Endothelial cell of umbilical vein (primary cell): ENCODE measurements around the gene CCDC186. TPM values are rescaled to one million over a fixed set of nuclear protein-coding genes. Genes with fewer than 3 reads are reported as not detected.

Source experiments
- BruUV-seq: library from RNA; stranded (reverse); fragments of 400-500 nt; replicated peaks from 2 replicates; lab custom pipeline; 2021; lab: Mats Ljungman, UMichigan
- CTCF ChIA-PET: fragments of 300-600, 350-600 bp; sonication (Branson Sonifier 250); formaldehyde crosslinking; loops from one replicate; lab custom pipeline; 2021; ENCODE audit warnings: antibody characterized with exemption, inconsistent platforms; lab: Charles Lee
- POLR2A ChIA-PET: fragments of 300-600, 350-600 bp; sonication (Branson Sonifier 250); formaldehyde crosslinking; loops from one replicate; lab custom pipeline; 2021; ENCODE audit warnings: antibody characterized with exemption, inconsistent platforms; lab: Charles Lee
- DNase-seq: peaks from one replicate; pipeline ENCODE4 v3.0.0-alpha.2; 2011; ENCODE audit warnings: low read depth, low spot score
- FAIRE-seq: peaks from 2 replicates; lab custom pipeline; 2011; peaks lifted over from hg19 to GRCh38; lab: Jason Lieb, UNC
- H2AFZ ChIP-seq: 2 replicates; pipeline ENCODE4 v1.6.0; 2012; ENCODE audit warnings: low read depth, low read length, control low read depth, inconsistent platforms
- H3K27ac ChIP-seq: 2 replicates; pipeline ENCODE4 v1.5.1; 2011; ENCODE audit warnings: low read depth, mild to moderate bottlenecking, control low read depth, low read length, moderate library complexity; ENCODE audit not compliant: insufficient read depth
- H3K27me3 ChIP-seq, 2 experiments: 2 replicates each; pipeline versions ENCODE4 v1.6.0 to v1.6.1; 2011; ENCODE audit warnings: low read length in 2 of 2, mixed read lengths in 1 of 2; ENCODE audit not compliant: control insufficient read depth in 2 of 2, insufficient read depth in 2 of 2
- H3K36me3 ChIP-seq, 2 experiments: 2 replicates in 1 of 2; 3 replicates in 1 of 2; pipeline ENCODE4 v1.5.1; 2011; ENCODE audit warnings: low read length in 2 of 2, mild to moderate bottlenecking in 1 of 2, moderate library complexity in 1 of 2; ENCODE audit not compliant: control insufficient read depth in 2 of 2, insufficient read depth in 2 of 2; ENCODE audit errors: extremely low read depth in 1 of 2
- H3K4me1 ChIP-seq: 3 replicates; pipeline ENCODE4 v1.5.1; 2011; ENCODE audit warnings: mild to moderate bottlenecking, low read length; ENCODE audit not compliant: control insufficient read depth, insufficient read depth; ENCODE audit errors: extremely low read depth
- H3K4me2 ChIP-seq: 2 replicates; pipeline ENCODE4 v1.6.1; 2011; ENCODE audit warnings: low read length, control low read depth, mixed read lengths; ENCODE audit not compliant: insufficient read depth
- H3K4me3 ChIP-seq, 3 experiments: fragments of 200-600 bp in 1 of 3; sonication (generic), shearing (Covaris generic) in 1 of 3; replicated peaks in 1 of 3; 2 replicates each; pipeline ENCODE4 v1.5.1; 2011 to 2016; ENCODE audit warnings: control low read depth in 3 of 3, low read length in 3 of 3, mild to moderate bottlenecking in 2 of 3, inconsistent platforms in 1 of 3, low read depth in 1 of 3, moderate library complexity in 1 of 3; ENCODE audit not compliant: insufficient read depth in 1 of 3
- H3K79me2 ChIP-seq: 2 replicates; pipeline ENCODE4 v1.6.0; 2012; ENCODE audit warnings: low read length, inconsistent platforms; ENCODE audit not compliant: control insufficient read depth, insufficient read depth
- H3K9ac ChIP-seq: replicated peaks from 2 replicates; pipeline ENCODE3; 2011; ENCODE audit warnings: low read length, control low read depth; ENCODE audit not compliant: insufficient read depth; ENCODE audit errors: extremely low read depth
- H3K9me1 ChIP-seq: replicated peaks from 3 replicates; pipeline ENCODE4 v1.6.0; 2011; ENCODE audit warnings: mild to moderate bottlenecking, low read length; ENCODE audit not compliant: control insufficient read depth, insufficient read depth; ENCODE audit errors: extremely low read depth
- H3K9me3 ChIP-seq: replicated peaks from 2 replicates; pipeline ENCODE4 v1.5.1; 2012; ENCODE audit warnings: low read length, inconsistent platforms; ENCODE audit not compliant: control insufficient read depth, insufficient read depth
- H4K20me1 ChIP-seq: replicated peaks from 2 replicates; pipeline ENCODE3; 2011; ENCODE audit warnings: mild to moderate bottlenecking, low read length; ENCODE audit not compliant: control insufficient read depth, insufficient read depth; ENCODE audit errors: extremely low read depth
- EZH2 ChIP-seq: IDR thresholded peaks from 2 replicates; pipeline ENCODE4 v1.6.1; 2012; ENCODE audit warnings: borderline replicate concordance, low read depth, mild to moderate bottlenecking, moderate library complexity, low read length, inconsistent platforms; ENCODE audit not compliant: severe bottlenecking
- FOS ChIP-seq: IDR thresholded peaks from 2 replicates; pipeline ENCODE4 v1.6.1; 2011; ENCODE audit warnings: mild to moderate bottlenecking, low read length, moderate library complexity, borderline replicate concordance; ENCODE audit not compliant: insufficient read depth
- GATA2 ChIP-seq: IDR thresholded peaks from 2 replicates; pipeline ENCODE4 v1.7.0; 2011; ENCODE audit warnings: low read depth, mild to moderate bottlenecking, moderate library complexity, mixed read lengths, low read length; ENCODE audit not compliant: insufficient read length, insufficient read depth
- JUN ChIP-seq: IDR thresholded peaks from 2 replicates; pipeline ENCODE4 v1.6.1; 2011; ENCODE audit warnings: borderline replicate concordance, low read depth; ENCODE audit not compliant: insufficient read length, insufficient read depth
- MAX ChIP-seq: IDR thresholded peaks from 2 replicates; pipeline ENCODE4 v1.6.1; 2011; ENCODE audit not compliant: insufficient read depth, insufficient read length
- MYC ChIP-seq: IDR thresholded peaks from one replicate; pipeline ENCODE4 v1.6.1; 2011; ENCODE audit warnings: mild to moderate bottlenecking, low read depth, low read length
- POLR2A ChIP-seq: IDR thresholded peaks from 2 replicates; pipeline ENCODE4 v1.6.1; 2012; ENCODE audit warnings: low read depth, mild to moderate bottlenecking, control low read depth, low read length
- POLR2AphosphoS5 ChIP-seq: IDR thresholded peaks from 2 replicates; pipeline ENCODE4 v1.6.1; 2012; ENCODE audit warnings: low read depth, mild to moderate bottlenecking, control low read depth, low read length, moderate library complexity; ENCODE audit not compliant: insufficient read depth
- dilution Hi-C: fragments of 300-500 bp; cut with MboI; formaldehyde crosslinking; loops from one replicate; pipeline ENCODE4 v1.15.0; 2019; ENCODE audit warnings: low sequenced_read_pairs; ENCODE audit not compliant: extremely low pct_ligation_motif_present
- intact Hi-C: fragments of 100-400 bp; cut with micrococcal nuclease; formaldehyde crosslinking; loops from one replicate; pipeline ENCODE4 v1.10.0; 2022
- polyA plus RNA-seq, 4 experiments: library from polyadenylated mRNA; depleted of rRNA in 3 of 4; stranded (reverse) in 3 of 4; unstranded in 1 of 4; fragments of >200 nt; gene quantifications; 2 replicates each; pipeline versions ENCODE4 v1.2.1 to v1.2.3, GENCODE V29; 2011 to 2012; ENCODE audit warnings: missing spikeins in 1 of 4
- total RNA-seq: library from RNA; stranded (reverse); gene quantifications from 2 replicates; pipeline ENCODE4 v1.2.3, GENCODE V29; 2021
- TF ChIP-seq, protein P1 (sequence below), 2 donors: IDR thresholded peaks; 1 replicate in 1 of 2; 2 replicates in 1 of 2; pipeline ENCODE4 v1.5.1; 2011; ENCODE audit warnings: low read length in 2 of 2, mild to moderate bottlenecking in 2 of 2, moderate library complexity in 2 of 2, control low read depth in 1 of 2, inconsistent platforms in 1 of 2, low read depth in 1 of 2; ENCODE audit not compliant: insufficient read depth in 1 of 2; ENCODE audit errors: extremely low read depth in 1 of 2

CCDC186 gene
- total and polyA plus RNA-seq, 2 donors (not counting 3 experiments of a cell fraction or from before 2014, with no cell fraction given) = 1.8 to 13.4 TPM

DNA sequence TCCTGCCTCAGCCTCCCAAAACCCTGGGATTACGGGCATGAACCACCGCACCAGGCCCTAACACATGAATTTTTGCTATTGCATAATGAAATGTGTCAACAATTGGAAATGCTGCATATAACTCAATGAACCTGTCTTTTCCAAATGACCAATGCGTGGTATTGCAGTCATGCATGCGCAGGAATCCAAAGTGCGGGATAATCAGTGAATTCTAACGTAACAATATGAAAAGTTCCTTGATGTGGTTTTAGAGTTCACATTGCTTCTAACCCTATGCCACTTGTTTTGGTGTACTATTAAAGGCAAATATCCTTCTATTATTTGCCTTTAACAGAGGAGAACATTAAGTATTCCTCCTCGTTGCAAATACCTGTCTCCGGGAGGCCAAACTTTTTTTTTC, 15.7 kb upstream of the CCDC186 start:
- no peaks in the 10 kb centered on the region for H3K79me2 ChIP-seq
- no peak overlapping the region for H3K4me2 ChIP-seq
- no peak overlapping the region for H3K4me3 ChIP-seq
- DNase-seq (no peak), FAIRE-seq (no peak)
- H4K20me1 ChIP-seq = no peaks in the 10 kb centered on the region
- BruUV-seq = no TSS peak
- no peaks in the 10 kb centered on the region for H3K9me3 ChIP-seq
- no peaks in the 10 kb centered on the region for H3K9me1 ChIP-seq
- TF ChIP-seq EZH2 = no peak
- no peak for TF ChIP-seq POLR2AphosphoS5
- TF ChIP-seq JUN = no peak
- TF ChIP-seq, protein P1, sequence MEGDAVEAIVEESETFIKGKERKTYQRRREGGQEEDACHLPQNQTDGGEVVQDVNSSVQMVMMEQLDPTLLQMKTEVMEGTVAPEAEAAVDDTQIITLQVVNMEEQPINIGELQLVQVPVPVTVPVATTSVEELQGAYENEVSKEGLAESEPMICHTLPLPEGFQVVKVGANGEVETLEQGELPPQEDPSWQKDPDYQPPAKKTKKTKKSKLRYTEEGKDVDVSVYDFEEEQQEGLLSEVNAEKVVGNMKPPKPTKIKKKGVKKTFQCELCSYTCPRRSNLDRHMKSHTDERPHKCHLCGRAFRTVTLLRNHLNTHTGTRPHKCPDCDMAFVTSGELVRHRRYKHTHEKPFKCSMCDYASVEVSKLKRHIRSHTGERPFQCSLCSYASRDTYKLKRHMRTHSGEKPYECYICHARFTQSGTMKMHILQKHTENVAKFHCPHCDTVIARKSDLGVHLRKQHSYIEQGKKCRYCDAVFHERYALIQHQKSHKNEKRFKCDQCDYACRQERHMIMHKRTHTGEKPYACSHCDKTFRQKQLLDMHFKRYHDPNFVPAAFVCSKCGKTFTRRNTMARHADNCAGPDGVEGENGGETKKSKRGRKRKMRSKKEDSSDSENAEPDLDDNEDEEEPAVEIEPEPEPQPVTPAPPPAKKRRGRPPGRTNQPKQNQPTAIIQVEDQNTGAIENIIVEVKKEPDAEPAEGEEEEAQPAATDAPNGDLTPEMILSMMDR (IDR thresholded peaks at IDR 0.05; ENCODE audit: extremely low read depth in 1 of 2, insufficient read depth in 1 of 2, low read depth in 1 of 2, low read length in 2 of 2) = no peak
- no peak for TF ChIP-seq MAX
- no peak for TF ChIP-seq GATA2
- TF ChIP-seq MYC = no peak
- TF ChIP-seq FOS = no peak
- no peak for TF ChIP-seq POLR2A
- ChIA-PET CTCF (no interaction called here), POLR2A (no interaction called here)
- no peaks in the 10 kb centered on the region for H3K27me3 ChIP-seq
- no peaks in the 10 kb centered on the region for H3K36me3 ChIP-seq
- no peak overlapping the region for H2AFZ ChIP-seq
- H3K27ac ChIP-seq = no peak overlapping the region
- no peaks in the 10 kb centered on the region for H3K4me1 ChIP-seq
- dilution Hi-C loops = no loop called here
- intact Hi-C loops = no loop called here
- no peak overlapping the region for H3K9ac ChIP-seq
